Measurements from ENCODE around the gene COL23A1.
A peak's percentile ranks its signal among the peaks of the same experiment; 100 is the strongest.
"Not testable (repeated sequence)": the region's sequence is repeated elsewhere in the genome, so short reads cannot be mapped to it uniquely, and the experiment has no call there.

The COL23A1 gene

DNA sequence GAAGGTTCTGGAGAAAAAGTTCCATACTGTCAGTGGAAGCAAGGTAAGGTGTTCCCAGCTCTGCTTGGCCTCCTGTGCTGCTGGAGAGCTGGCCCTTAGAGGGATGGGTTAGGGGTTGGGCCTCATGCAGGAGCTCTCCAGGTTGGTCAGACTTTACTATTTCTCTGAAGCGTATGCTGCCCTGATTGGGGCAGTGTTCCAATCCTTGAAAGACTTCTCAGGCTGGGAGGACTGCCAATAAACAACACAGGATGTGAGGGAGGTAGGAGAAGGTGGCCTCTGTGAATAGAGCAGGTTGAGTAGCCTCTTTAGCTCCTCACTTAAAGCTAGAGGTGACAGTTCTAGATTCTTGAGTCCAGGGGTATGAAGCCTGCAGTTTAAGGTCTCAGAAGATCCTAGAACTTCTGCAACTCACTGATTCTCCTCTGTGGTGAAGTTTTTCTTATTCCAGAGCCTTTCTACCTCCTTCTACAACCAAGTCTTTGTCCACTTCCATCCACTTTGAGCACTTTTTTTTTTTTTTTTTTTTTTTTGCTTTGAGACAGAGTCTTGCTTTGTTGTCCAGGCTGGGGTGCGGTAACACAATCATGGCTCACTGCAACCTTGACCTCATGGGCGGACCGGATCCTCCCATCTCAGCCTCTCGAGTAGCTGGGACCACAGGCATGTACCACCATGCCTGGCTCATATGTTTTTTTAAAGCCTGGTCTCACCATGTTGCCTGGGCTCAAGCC is 382.8 kb downstream of the COL23A1 start:
- DNase-seq, result no peak

DNA sequence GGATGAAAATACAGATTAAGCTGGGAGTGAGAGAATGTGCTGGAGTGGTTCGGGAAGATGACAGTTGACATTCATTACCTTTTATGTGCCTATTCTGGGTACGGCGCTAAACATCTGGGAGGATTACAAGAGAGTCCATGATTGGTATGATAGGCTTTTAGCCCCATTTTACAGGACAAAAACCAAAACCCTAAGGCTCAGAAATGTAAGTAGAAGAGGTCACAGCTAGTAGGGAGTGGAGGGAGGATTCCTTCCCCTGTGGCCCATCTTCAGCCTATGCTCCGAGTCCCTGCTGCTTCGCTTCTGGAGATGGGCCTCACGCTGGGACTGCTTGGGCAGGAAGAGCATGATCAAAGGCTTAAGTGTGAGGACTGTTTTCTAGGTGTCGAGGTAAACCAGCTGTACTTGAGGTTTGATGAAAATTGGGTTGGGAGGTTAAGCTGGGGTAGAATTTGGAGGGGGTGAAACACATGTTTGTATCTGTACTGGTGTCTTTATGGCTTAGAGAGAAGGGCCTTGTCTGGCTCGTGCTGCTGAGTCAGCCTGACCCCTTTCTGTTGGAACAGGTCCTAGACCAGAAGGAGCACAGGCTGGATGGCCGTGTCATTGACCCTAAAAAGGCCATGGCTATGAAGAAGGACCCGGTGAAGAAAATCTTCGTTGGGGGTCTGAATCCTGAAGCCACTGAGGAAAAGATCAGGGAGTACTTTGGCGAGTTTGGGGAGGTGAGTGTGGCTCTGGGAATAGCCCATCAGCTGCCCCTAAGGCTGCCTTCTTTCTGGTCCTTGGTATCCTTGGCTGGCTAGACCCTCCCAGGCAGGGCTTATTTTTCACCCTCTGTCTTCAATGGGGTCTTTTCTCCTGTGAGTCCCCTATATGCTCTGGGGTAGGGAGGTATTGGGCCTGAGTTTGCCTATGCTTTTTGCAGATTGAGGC is 383.8 kb downstream of the COL23A1 start:
- peak; percentile 48 to 61 for DNase-seq
- no peak for TF ChIP-seq POLR2A (IDR thresholded peaks at IDR 0.05; ENCODE audit: low read length)
- no peak for TF ChIP-seq GATA1 (IDR thresholded peaks at IDR 0.05; ENCODE audit: low read depth, low read length)

More for the DNA sequence above, 382.8 kb downstream of the COL23A1 start:
- TF ChIP-seq GATA1 (IDR thresholded peaks at IDR 0.05; ENCODE audit: low read depth, low read length) (no peak), POLR2A (IDR thresholded peaks at IDR 0.05; ENCODE audit: low read length) (no peak)

DNA sequence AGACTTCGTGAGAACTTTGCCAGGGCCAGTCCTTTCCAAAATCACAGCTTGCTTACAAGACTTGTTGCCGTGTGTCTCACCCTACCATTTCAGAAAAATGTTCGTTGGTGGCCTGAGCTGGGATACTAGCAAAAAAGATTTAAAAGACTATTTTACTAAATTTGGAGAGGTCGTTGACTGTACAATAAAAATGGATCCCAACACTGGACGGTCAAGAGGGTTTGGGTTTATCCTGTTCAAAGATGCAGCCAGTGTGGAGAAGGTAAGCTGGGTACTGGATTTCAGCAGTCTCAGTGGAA is 384.5 kb downstream of the COL23A1 start:
- no peak for DNase-seq
- TF ChIP-seq POLR2A (IDR thresholded peaks at IDR 0.05; ENCODE audit: low read length), result no peak
- no peak for TF ChIP-seq GATA1 (IDR thresholded peaks at IDR 0.05; ENCODE audit: low read depth, low read length)

DNA sequence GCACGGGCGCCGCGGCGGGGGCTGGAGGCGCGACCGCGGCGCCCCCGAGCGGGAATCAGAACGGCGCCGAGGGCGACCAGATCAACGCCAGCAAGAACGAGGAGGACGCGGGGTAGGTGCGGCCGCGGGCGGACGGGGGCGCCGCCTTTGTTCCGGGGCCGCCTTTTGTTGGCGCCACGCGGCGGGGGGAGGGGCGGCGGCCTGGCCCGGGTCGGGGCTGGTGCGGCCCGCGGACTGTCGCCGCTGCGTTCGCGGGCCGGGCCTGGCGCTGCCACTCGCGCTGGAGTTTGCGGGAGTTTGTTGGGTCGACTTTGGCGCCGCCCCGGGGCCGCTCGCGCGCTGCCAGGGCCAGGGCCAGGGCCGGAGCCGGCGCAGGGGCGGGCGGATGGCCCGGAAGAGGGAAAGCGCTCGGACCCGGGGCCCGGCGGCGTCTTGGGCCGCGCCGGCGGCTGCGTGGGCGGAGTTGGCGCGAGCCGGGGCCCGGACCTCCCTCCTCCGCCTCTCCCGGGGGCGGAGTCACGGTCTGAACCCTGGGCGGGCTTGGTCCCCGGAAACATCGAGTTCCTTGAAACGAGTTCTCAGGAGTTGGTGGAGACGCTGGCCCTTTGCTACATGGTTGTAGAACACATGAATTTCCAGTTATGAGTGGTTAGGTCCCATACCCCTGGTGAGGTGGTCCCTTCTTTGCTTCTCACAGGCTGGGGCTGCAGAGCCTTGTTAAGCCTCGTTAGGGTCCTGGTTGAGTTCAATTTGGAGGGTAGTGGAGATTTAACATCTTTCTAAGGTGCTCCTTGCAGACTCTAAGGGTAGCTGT is 385.1 kb downstream of the COL23A1 start:
- no peak for TF ChIP-seq POLR2A (IDR thresholded peaks at IDR 0.05; ENCODE audit: low read length)
- no peak for TF ChIP-seq GATA1 (IDR thresholded peaks at IDR 0.05; ENCODE audit: low read depth, low read length)
- DNase-seq, result peak; percentile 83 to 89

DNA sequence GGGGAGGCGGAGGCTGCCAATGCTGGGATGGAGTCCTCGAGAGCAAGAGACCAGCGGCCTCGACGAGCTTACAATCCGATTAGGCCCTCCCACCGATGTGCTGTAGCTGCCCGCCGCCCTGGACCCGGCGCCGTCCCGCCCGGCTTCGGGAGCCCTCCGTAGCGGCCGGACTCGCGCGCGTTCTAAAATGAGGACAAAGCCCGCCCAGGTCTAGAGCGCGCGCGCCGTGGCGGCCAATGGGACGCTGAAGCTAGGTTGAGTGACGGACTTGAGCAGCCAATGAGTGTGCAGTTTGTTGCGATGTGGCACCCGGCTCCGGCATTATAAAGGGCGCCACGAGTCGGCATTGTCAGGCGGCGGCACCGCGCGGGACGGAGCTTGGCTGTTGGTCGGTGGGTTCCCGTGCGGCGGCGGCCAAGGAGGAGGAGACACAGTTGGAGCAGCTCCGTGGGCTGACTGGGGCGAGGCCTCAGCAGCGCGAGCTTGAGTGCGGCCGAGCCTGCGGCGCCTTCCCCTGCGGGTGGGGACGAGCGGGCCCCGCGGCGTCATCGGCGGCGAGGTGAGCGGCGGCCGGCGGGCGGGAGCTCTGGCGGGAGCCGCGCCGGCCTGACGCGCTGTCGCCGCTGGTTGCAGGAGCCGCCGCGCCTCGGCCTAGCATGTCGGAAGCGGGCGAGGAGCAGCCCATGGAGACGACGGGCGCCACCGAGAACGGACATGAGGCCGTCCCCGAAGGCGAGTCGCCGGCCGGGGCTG is 385.8 kb downstream of the COL23A1 start, which contains the start of gene HNRNPAB:
HNRNPAB (plus strand) TSS at position 352 of the 753 bp plus-strand sequence; CDS start at position 657, 305 bp downstream.
- DNase-seq, result peak; percentile 98 to 99
- TF ChIP-seq POLR2A (IDR thresholded peaks at IDR 0.05; ENCODE audit: low read length) (peak; percentile 100), GATA1 (IDR thresholded peaks at IDR 0.05; ENCODE audit: low read depth, low read length) (no peak)

DNA sequence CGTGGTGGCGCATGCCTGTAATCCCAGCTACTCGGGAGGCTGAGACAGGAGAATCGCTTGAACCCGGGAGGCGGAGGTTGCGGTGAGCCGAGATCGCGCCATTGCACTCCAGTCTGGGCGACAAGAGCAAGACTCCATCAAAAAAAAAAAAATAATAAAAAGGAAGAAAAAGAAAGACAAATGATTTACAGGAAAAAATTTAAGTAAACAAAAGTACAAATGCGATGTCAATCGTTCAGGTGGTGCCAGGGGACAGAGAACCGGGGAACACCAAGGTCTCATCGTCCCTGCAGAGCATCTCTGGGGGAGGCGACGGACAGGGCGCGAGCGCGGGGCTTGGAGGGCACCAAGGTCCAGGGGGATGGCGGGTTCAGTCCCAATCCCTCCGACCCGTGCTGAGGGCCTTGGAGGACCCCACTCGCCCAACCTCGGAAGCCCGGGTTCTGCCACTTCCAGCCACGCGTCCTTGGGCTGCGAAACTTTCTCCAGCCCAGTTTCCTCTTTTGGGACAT is 386.5 kb downstream of the COL23A1 start:
- DNase-seq, result no peak

DNA sequence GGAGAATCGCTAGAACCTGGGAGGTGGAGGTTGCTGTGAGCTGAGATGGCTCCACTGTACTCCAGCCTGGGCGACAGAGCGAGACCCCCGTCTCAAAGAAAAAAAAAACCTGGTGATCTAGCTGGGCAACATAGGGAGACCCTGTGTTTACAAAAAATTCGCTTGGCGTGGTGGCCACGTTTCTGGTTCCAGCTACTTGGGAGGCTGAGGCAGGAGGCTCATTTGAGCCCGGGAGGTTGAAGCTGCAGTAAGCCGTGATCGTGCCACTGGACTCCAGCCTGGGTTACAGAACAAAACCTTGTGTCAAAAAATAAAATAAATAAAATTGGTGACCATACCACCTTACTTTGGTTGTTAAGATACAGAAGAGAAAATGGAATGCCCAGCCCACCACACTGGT is 387.7 kb downstream of the COL23A1 start:
- TF ChIP-seq POLR2A (IDR thresholded peaks at IDR 0.05; ENCODE audit: low read length) (no peak), GATA1 (IDR thresholded peaks at IDR 0.05; ENCODE audit: low read depth, low read length) (no peak)

More for the DNA sequence above, 386.5 kb downstream of the COL23A1 start:
- TF ChIP-seq POLR2A (IDR thresholded peaks at IDR 0.05; ENCODE audit: low read length) (no peak), GATA1 (IDR thresholded peaks at IDR 0.05; ENCODE audit: low read depth, low read length) (no peak)

DNA sequence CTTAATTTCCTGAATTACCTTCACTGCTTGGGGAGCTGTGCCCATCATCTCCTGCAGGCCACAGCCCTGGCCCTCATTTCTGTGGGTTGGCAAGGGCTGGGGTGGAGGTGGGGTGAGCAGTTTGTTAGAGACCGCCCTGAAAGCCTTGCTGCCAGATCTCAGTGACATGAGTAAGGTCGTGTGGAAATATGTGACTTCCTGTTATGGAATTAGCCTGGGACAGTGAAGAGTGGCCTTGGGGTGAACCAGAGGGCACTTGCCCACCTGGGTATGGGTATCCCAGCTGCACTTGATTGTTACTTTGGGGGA is 388.3 kb downstream of the COL23A1 start:
- TF ChIP-seq POLR2A (IDR thresholded peaks at IDR 0.05; ENCODE audit: low read length) (no peak), GATA1 (IDR thresholded peaks at IDR 0.05; ENCODE audit: low read depth, low read length) (no peak)
- no peak for DNase-seq

More for the DNA sequence above, 387.7 kb downstream of the COL23A1 start:
- DNase-seq, result no peak

DNA sequence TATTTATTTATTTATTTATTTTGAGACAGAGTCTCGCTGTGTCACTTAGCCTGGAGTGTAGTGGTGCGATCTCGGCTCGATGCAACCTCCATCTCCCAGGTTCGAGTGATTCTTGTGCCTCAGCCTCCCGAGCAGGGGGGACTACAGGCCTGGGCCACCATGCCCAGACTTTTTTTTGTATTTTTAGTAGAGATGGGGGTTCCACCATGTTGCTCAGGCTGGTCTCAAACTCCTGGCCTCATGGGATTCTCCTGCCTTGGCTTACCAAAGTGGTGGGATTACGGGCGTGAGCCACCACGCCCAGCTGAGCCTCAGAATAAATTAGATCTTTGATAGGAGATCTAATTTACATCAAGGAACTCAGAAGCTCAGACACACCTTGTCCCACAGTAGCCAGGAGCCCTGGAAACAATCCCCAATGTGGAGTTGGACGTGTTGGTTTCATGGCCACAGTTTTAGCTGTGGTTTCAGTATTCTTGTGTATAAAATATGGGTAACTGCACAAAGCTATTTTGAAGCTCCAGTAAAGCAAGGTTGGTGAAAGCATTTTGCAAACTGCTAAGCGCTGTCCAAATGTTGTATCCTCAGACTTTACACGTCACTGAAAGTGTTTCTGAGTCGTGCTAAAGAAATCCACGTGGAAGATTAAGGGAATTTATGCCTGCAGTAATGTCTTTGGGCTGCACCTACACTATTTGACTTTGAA is 388.8 kb downstream of the COL23A1 start:
- no peak for TF ChIP-seq GATA1 (IDR thresholded peaks at IDR 0.05; ENCODE audit: low read depth, low read length)
- TF ChIP-seq POLR2A (IDR thresholded peaks at IDR 0.05; ENCODE audit: low read length), result no peak
- no peak for DNase-seq

DNA sequence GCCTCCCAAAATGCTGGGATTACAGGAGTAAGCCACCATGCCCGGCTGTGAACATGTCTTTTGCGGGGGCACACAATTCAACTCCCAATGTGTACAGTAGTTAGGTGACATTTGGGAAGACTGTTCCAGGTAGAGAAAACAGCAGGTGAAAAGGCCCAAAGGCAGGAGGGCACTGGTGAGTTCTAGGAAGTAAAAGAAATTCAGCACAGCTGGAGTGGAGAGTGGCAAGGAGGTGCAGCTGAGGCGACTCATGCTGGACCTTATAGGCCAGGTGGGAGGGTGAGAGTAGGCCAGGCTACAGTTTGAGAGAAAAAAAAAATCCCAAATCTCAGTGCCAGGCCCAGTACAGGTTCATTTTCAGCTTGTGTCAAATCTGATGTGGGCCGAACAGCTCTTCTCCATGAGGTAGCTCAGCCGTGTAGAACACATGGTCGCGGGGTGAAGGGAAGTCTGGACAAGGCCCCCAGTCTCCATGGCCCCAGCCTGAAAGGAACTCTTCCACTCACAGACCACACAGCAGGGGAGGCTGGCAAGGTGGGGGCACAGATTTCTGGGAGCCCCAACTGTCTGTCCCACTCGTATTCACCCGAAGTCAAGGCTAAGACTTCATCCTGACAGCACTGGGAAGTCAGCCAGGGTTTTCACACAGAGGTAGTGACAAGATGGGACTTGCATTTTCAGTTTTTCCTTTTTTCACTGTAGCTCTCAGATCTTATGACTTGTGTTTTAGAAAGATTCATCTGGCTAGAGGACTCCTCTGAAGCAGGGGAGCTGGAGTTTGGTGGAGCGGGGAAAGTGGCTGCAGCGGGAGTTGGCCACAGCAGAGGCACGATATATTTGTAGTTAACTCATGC is 390.4 kb downstream of the COL23A1 start:
- no peak for TF ChIP-seq GATA1 (IDR thresholded peaks at IDR 0.05; ENCODE audit: low read depth, low read length)
- no peak for TF ChIP-seq POLR2A (IDR thresholded peaks at IDR 0.05; ENCODE audit: low read length)
- DNase-seq, result no peak

DNA sequence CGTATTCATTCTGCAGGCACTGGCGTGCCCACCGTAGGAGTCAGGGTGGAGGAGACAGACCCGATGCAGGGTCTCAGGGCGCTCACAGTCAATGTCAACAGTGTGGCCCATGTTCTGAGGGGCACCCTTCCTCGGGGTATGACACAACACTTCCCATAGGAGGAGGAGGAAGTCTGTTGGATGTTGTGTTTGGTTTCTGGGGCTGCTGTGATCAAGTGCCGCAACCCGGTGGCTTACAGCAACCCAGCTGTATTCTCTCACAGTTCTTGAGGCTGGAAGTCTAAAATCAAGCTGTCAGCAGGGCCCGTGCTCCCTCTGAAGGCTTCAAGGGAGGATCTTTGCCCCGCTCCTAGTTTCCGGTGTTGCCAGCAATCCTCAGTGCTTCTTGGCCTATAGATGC is 391.5 kb downstream of the COL23A1 start:
- TF ChIP-seq GATA1 (IDR thresholded peaks at IDR 0.05; ENCODE audit: low read depth, low read length) (no peak), POLR2A (IDR thresholded peaks at IDR 0.05; ENCODE audit: low read length) (no peak)
- DNase-seq, result no peak

DNA sequence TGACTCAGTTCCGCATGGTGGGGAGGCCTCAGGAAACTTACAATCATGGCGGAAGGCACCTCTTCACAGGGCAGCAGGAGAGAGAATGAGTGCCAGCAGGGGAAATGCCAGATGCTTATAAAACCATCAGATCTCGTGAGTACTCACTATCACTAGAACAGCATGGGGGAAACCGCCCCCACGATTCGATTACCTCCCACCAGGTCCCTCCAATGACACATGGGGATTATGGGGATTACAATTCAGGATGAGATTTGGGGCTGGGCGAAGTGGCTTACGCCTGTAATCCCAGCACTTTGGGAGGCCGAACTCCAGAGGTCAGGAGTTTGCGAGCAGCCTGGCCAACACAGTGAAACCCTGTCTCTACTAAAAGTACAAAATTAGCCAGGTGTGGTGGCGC is 392.0 kb downstream of the COL23A1 start:
- DNase-seq, result not testable (repeated sequence)
